Peyer's patch (tissue), 4 donors: ENCODE measurements around the gene IQCN.

Source experiments
- CTCF ChIP-seq, 6 experiments: fragments of 450-650 bp in 4 of 6; fragments of 200-600 bp in 2 of 6; sonication (generic) in 1 of 6; IDR thresholded peaks; one replicate each; pipeline ENCODE4 v1.5.1; 2017 to 2019; ENCODE audit warnings: antibody characterized with exemption in 6 of 6, mild to moderate bottlenecking in 3 of 6, moderate library complexity in 1 of 6
- POLR2A ChIP-seq, 2 donors: fragments of 450-650 bp; IDR thresholded peaks; one replicate each; pipeline ENCODE4 v1.5.1; 2017; ENCODE audit warnings: antibody characterized with exemption in 2 of 2, mild to moderate bottlenecking in 2 of 2, moderate library complexity in 2 of 2

GRCh38 chr19:18270326-18270725, 3.9 kb downstream of the IQCN start:
- TF ChIP-seq CTCF (IDR thresholded peaks at IDR 0.05) (no peak), POLR2A (IDR thresholded peaks at IDR 0.05) (no peak)
